H1 (cell line): ENCODE data around the gene ZDHHC8.

ENCODE experiments used
- CHD2 ChIP-seq: IDR thresholded peaks from 2 replicates; pipeline ENCODE4 v1.6.1; 2012; ENCODE audit warnings: low read length, improper control_type of control experiment
- CHD7 ChIP-seq: fragments of 300-600 bp; sonication (generic); IDR thresholded peaks from 2 replicates; pipeline ENCODE4 v1.7.1; 2012; ENCODE audit warnings: low read length, moderate library complexity, mild to moderate bottlenecking, inconsistent platforms; ENCODE audit not compliant: insufficient replicate concordance
- EGR1 ChIP-seq: IDR thresholded peaks from 2 replicates; pipeline ENCODE4 v1.6.1; 2011; ENCODE audit warnings: low read depth, low read length, borderline replicate concordance
- EZH2 ChIP-seq: fragments of 200-600 bp; sonication (generic); IDR thresholded peaks from 2 replicates; pipeline ENCODE4 v1.7.1; 2012; ENCODE audit warnings: low read depth, mild to moderate bottlenecking, moderate library complexity, low read length, inconsistent platforms; ENCODE audit not compliant: severe bottlenecking
- GABPA ChIP-seq: IDR thresholded peaks from 2 replicates; pipeline ENCODE4 v1.6.1; 2011; ENCODE audit warnings: mild to moderate bottlenecking, low read length, moderate library complexity, borderline replicate concordance; ENCODE audit not compliant: insufficient read depth
- JUND ChIP-seq: IDR thresholded peaks from 2 replicates; pipeline ENCODE4 v1.6.1; 2011; ENCODE audit warnings: mild to moderate bottlenecking, improper control_type of control experiment, low read length
- POLR2A ChIP-seq, 2 experiments: IDR thresholded peaks; 1 replicate in 1 of 2; 2 replicates in 1 of 2; pipeline ENCODE4 v1.6.1; 2011; ENCODE audit warnings: low read depth in 2 of 2, low read length in 2 of 2, mild to moderate bottlenecking in 2 of 2; ENCODE audit errors: control extremely low read depth in 1 of 2
- RAD21 ChIP-seq, 2 experiments: IDR thresholded peaks in 1 of 2; conservative IDR thresholded peaks in 1 of 2; 2 replicates each; pipeline ENCODE4 v1.6.1; 2011; ENCODE audit warnings: low read depth in 2 of 2, low read length in 2 of 2, improper control_type of control experiment in 1 of 2, inconsistent platforms in 1 of 2, mild to moderate bottlenecking in 1 of 2, moderate library complexity in 1 of 2
- SRF ChIP-seq: IDR thresholded peaks from 2 replicates; pipeline ENCODE4 v1.6.1; 2011; ENCODE audit warnings: mild to moderate bottlenecking, low read depth, low read length, moderate library complexity
- USF2 ChIP-seq: IDR thresholded peaks from 2 replicates; pipeline ENCODE4 v1.6.1; 2011; ENCODE audit warnings: low read length, improper control_type of control experiment
- YY1 ChIP-seq: IDR thresholded peaks from 2 replicates; pipeline ENCODE4 v1.6.1; 2011; ENCODE audit warnings: low read depth, mild to moderate bottlenecking, low read length
- TF ChIP-seq, protein P1 (sequence below), 3 experiments: IDR thresholded peaks; 1 replicate in 2 of 3; 2 replicates in 1 of 3; pipeline versions ENCODE4 v1.5.1 to v1.6.1; 2011; ENCODE audit warnings: low read length in 3 of 3, mild to moderate bottlenecking in 3 of 3, inconsistent platforms in 2 of 3, low read depth in 1 of 3, moderate library complexity in 1 of 3; ENCODE audit not compliant: insufficient read depth in 1 of 3; ENCODE audit errors: control extremely low read depth in 1 of 3
- TF ChIP-seq, protein P2 (sequence below): IDR thresholded peaks from 2 replicates; pipeline ENCODE4 v1.6.1; 2012; ENCODE audit warnings: low read length, inconsistent platforms

- TF ChIP-seq, protein P1, sequence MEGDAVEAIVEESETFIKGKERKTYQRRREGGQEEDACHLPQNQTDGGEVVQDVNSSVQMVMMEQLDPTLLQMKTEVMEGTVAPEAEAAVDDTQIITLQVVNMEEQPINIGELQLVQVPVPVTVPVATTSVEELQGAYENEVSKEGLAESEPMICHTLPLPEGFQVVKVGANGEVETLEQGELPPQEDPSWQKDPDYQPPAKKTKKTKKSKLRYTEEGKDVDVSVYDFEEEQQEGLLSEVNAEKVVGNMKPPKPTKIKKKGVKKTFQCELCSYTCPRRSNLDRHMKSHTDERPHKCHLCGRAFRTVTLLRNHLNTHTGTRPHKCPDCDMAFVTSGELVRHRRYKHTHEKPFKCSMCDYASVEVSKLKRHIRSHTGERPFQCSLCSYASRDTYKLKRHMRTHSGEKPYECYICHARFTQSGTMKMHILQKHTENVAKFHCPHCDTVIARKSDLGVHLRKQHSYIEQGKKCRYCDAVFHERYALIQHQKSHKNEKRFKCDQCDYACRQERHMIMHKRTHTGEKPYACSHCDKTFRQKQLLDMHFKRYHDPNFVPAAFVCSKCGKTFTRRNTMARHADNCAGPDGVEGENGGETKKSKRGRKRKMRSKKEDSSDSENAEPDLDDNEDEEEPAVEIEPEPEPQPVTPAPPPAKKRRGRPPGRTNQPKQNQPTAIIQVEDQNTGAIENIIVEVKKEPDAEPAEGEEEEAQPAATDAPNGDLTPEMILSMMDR (IDR thresholded peaks at IDR 0.05; ENCODE audit: control extremely low read depth in 1 of 3, insufficient read depth in 1 of 3, low read depth in 1 of 3, low read length in 3 of 3) = no peak
- TF ChIP-seq GABPA (no peak), CHD2 (no peak), POLR2A (IDR thresholded peaks at IDR 0.05; ENCODE audit: control extremely low read depth in 1 of 2, low read depth in 2 of 2, low read length in 2 of 2) (no peak), SRF (no peak), EGR1 (no peak), EZH2 (no peak), JUND (no peak), RAD21 (IDR thresholded peaks at IDR 0.05 in 1 of 2, conservative IDR thresholded peaks at IDR 0.05 in 1 of 2; ENCODE audit: low read depth in 2 of 2, low read length in 2 of 2) (no peak), CHD7 (no peak), USF2 (no peak), YY1 (no peak)
- TF ChIP-seq, protein P2, sequence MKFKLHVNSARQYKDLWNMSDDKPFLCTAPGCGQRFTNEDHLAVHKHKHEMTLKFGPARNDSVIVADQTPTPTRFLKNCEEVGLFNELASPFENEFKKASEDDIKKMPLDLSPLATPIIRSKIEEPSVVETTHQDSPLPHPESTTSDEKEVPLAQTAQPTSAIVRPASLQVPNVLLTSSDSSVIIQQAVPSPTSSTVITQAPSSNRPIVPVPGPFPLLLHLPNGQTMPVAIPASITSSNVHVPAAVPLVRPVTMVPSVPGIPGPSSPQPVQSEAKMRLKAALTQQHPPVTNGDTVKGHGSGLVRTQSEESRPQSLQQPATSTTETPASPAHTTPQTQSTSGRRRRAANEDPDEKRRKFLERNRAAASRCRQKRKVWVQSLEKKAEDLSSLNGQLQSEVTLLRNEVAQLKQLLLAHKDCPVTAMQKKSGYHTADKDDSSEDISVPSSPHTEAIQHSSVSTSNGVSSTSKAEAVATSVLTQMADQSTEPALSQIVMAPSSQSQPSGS = no peak
Measured at GRCh38 chr22:20101638-20102037, 30.0 kb upstream of the ZDHHC8 start.
